H1 (cell line): Measurements from ENCODE around the gene SLC43A2. TPM values are rescaled to one million over a fixed set of nuclear protein-coding genes. Genes with fewer than 3 reads are reported as not detected.

Experiments used
- CTCF ChIA-PET: fragments of 300-600 bp; sonication (Branson Sonifier 250); formaldehyde crosslinking; loops from one replicate; lab custom pipeline; 2021; ENCODE audit not compliant: partially characterized antibody; lab: Charles Lee
- POLR2A ChIA-PET: fragments of 300-600 bp; sonication (Branson Sonifier 250); formaldehyde crosslinking; loops from one replicate; lab custom pipeline; 2021; ENCODE audit warnings: inconsistent platforms; ENCODE audit not compliant: partially characterized antibody; lab: Charles Lee
- DNase-seq, 2 experiments: peaks; one replicate each; pipeline versions ENCODE4 v3.0.0 to v3.0.0-alpha.2; 2010 to 2022; ENCODE audit warnings: low spot score in 2 of 2, low read depth in 1 of 2, mixed read lengths in 1 of 2
- FAIRE-seq: peaks from 2 replicates; lab custom pipeline; 2011; peaks lifted over from hg19 to GRCh38; lab: Jason Lieb, UNC
- H2AFZ ChIP-seq: 2 replicates; pipeline ENCODE4 v1.8.1; 2012; ENCODE audit warnings: low read length, inconsistent platforms
- H2AK5ac ChIP-seq: 2 replicates; pipeline ENCODE4 v1.6.1; 2013; ENCODE audit warnings: low read depth, low read length
- H2BK120ac ChIP-seq: replicated peaks from 2 replicates; pipeline ENCODE3; 2013; ENCODE audit warnings: low read depth, low read length, inconsistent platforms
- H2BK12ac ChIP-seq: 2 replicates; pipeline ENCODE4 v1.6.1; 2013; ENCODE audit warnings: low read depth, low read length
- H2BK15ac ChIP-seq: 2 replicates; pipeline ENCODE4 v1.6.1; 2013; ENCODE audit warnings: low read length
- H2BK20ac ChIP-seq: 2 replicates; pipeline ENCODE4 v1.6.1; 2013; ENCODE audit warnings: low read length
- H2BK5ac ChIP-seq: 2 replicates; pipeline ENCODE4 v1.6.1; 2013; ENCODE audit warnings: low read depth, low read length
- H3K14ac ChIP-seq: 2 replicates; pipeline ENCODE4 v1.6.1; 2013; ENCODE audit warnings: inconsistent platforms; ENCODE audit not compliant: insufficient read length
- H3K18ac ChIP-seq: 2 replicates; pipeline ENCODE4 v1.6.1; 2013; ENCODE audit warnings: low read length; ENCODE audit errors: extremely low read depth
- H3K23ac ChIP-seq: 2 replicates; pipeline ENCODE4 v1.6.1; 2013; ENCODE audit warnings: inconsistent platforms; ENCODE audit not compliant: insufficient read length
- H3K23me2 ChIP-seq: 2 replicates; pipeline ENCODE4 v1.6.1; 2013; ENCODE audit warnings: low read depth, low read length
- H3K27ac ChIP-seq: 2 replicates; pipeline ENCODE4 v1.6.1; 2011; ENCODE audit warnings: low read depth, low read length, inconsistent platforms
- H3K27me3 ChIP-seq, 4 experiments: replicated peaks in 1 of 4; 1 replicate in 1 of 4; 2 replicates in 3 of 4; pipeline versions ENCODE4 v1.6.1 to v1.8.1; 2011 to 2013; ENCODE audit warnings: low read length in 3 of 4, mild to moderate bottlenecking in 3 of 4, inconsistent platforms in 2 of 4, mixed read lengths in 2 of 4, moderate library complexity in 1 of 4; ENCODE audit not compliant: control insufficient read depth in 3 of 4, insufficient read depth in 3 of 4; ENCODE audit errors: extremely low read depth in 1 of 4
- H3K36me3 ChIP-seq, 4 experiments: 2 replicates each; pipeline versions ENCODE4 v1.6.1 to v1.8.1; 2011 to 2013; ENCODE audit warnings: mild to moderate bottlenecking in 4 of 4, low read length in 3 of 4, moderate library complexity in 2 of 4, control low read depth in 1 of 4, inconsistent platforms in 1 of 4; ENCODE audit not compliant: insufficient read depth in 4 of 4, control insufficient read depth in 2 of 4
- H3K4ac ChIP-seq: replicated peaks from 2 replicates; pipeline ENCODE3; 2013; ENCODE audit warnings: low read length, low read depth, mixed read lengths, inconsistent platforms; ENCODE audit not compliant: insufficient read length
- H3K4me1 ChIP-seq, 4 experiments: replicated peaks in 1 of 4; 1 replicate in 1 of 4; 2 replicates in 3 of 4; pipeline versions ENCODE4 v1.6.1 to v1.8.1; 2011 to 2013; ENCODE audit warnings: low read length in 3 of 4, inconsistent platforms in 2 of 4, mixed read lengths in 1 of 4; ENCODE audit not compliant: insufficient read depth in 4 of 4, control insufficient read depth in 3 of 4
- H3K4me2 ChIP-seq, 2 experiments: 2 replicates each; pipeline versions ENCODE4 v1.6.1 to v1.8.1; 2011 to 2013; ENCODE audit warnings: low read depth in 2 of 2, low read length in 2 of 2, control low read depth in 1 of 2, inconsistent platforms in 1 of 2, mild to moderate bottlenecking in 1 of 2; ENCODE audit not compliant: insufficient read depth in 1 of 2
- H3K4me3 ChIP-seq, 4 experiments: fragments of 200-600, 300-600 bp in 1 of 4; sonication (generic), shearing (Covaris generic), sonication (Bioruptor Twin) in 1 of 4; 2 replicates each; pipeline versions ENCODE4 v1.5.1 to v1.8.1; 2011 to 2016; ENCODE audit warnings: low read length in 4 of 4, low read depth in 3 of 4, control low read depth in 2 of 4, inconsistent platforms in 2 of 4, mild to moderate bottlenecking in 2 of 4, mixed read lengths in 1 of 4, moderate library complexity in 1 of 4; ENCODE audit not compliant: insufficient read depth in 2 of 4; ENCODE audit errors: extremely low read depth in 1 of 4
- H3K56ac ChIP-seq: replicated peaks from 2 replicates; pipeline ENCODE3; 2013; ENCODE audit warnings: low read depth, mild to moderate bottlenecking, mixed read lengths, low read length, inconsistent platforms; ENCODE audit not compliant: insufficient read length
- H3K79me1 ChIP-seq: 2 replicates; pipeline ENCODE4 v1.6.1; 2013; ENCODE audit warnings: low read depth, low read length, control low read depth
- H3K79me2 ChIP-seq, 2 experiments: 2 replicates each; pipeline versions ENCODE4 v1.6.1 to v1.8.1; 2012 to 2013; ENCODE audit warnings: low read length in 2 of 2, mild to moderate bottlenecking in 2 of 2, inconsistent platforms in 1 of 2; ENCODE audit not compliant: insufficient read depth in 2 of 2, control insufficient read depth in 1 of 2
- H3K9ac ChIP-seq, 4 experiments: replicated peaks in 1 of 4; 1 replicate in 1 of 4; 2 replicates in 3 of 4; pipeline versions ENCODE4 v1.6.1 to v1.8.1; 2011 to 2013; ENCODE audit warnings: low read depth in 3 of 4, low read length in 3 of 4, control low read depth in 2 of 4, mild to moderate bottlenecking in 2 of 4, moderate library complexity in 2 of 4, inconsistent platforms in 1 of 4; ENCODE audit errors: extremely low read depth in 1 of 4
- H3K9me3 ChIP-seq, 2 experiments: 2 replicates each; pipeline versions ENCODE4 v1.6.1 to v1.8.1; 2012 to 2013; ENCODE audit warnings: mild to moderate bottlenecking in 2 of 2, moderate library complexity in 2 of 2, control low read depth in 1 of 2, inconsistent platforms in 1 of 2, low read depth in 1 of 2, low read length in 1 of 2, mixed read lengths in 1 of 2; ENCODE audit not compliant: insufficient read depth in 2 of 2
- H4K20me1 ChIP-seq, 2 experiments: replicated peaks in 1 of 2; 2 replicates each; pipeline versions ENCODE3 to v1.8.1; 2011 to 2013; ENCODE audit warnings: inconsistent platforms in 2 of 2, low read length in 2 of 2, mild to moderate bottlenecking in 1 of 2; ENCODE audit not compliant: insufficient read depth in 2 of 2, control insufficient read depth in 1 of 2
- H4K5ac ChIP-seq: 2 replicates; pipeline ENCODE4 v1.6.1; 2013; ENCODE audit warnings: low read length, low read depth, mixed read lengths, inconsistent platforms; ENCODE audit not compliant: insufficient read length
- H4K8ac ChIP-seq: 2 replicates; pipeline ENCODE4 v1.8.0; 2013; ENCODE audit warnings: mild to moderate bottlenecking, moderate library complexity, low read length, inconsistent platforms; ENCODE audit not compliant: insufficient read depth; ENCODE audit errors: extremely low read depth
- H4K91ac ChIP-seq: replicated peaks from 2 replicates; pipeline ENCODE3; 2013; ENCODE audit warnings: low read length, mixed read lengths, inconsistent platforms; ENCODE audit not compliant: insufficient read length
- BRCA1 ChIP-seq: IDR thresholded peaks from 2 replicates; pipeline ENCODE4 v1.6.1; 2012; ENCODE audit warnings: low read depth, low read length, improper control_type of control experiment
- CBX8 ChIP-seq: fragments of 300-800, 300-1000 bp; sonication (generic); IDR thresholded peaks from 2 replicates; pipeline ENCODE4 v1.7.1; 2016; ENCODE audit warnings: low read depth, low read length, borderline replicate concordance
- CEBPB ChIP-seq: IDR thresholded peaks from 2 replicates; pipeline ENCODE4 v1.6.1; 2012; ENCODE audit warnings: low read depth, low read length
- JUN ChIP-seq: IDR thresholded peaks from 2 replicates; pipeline ENCODE4 v1.6.1; 2011; ENCODE audit warnings: low read depth, mild to moderate bottlenecking, improper control_type of control experiment, low read length
- NANOG ChIP-seq: IDR thresholded peaks from 2 replicates; pipeline ENCODE4 v1.6.1; 2011; ENCODE audit warnings: low read length, low read depth, mild to moderate bottlenecking, inconsistent platforms; ENCODE audit not compliant: insufficient read depth, poor library complexity, severe bottlenecking
- NRF1 ChIP-seq: IDR thresholded peaks from 2 replicates; pipeline ENCODE4 v1.6.1; 2011; ENCODE audit warnings: mild to moderate bottlenecking, low read depth, low read length, improper control_type of control experiment
- SAP30 ChIP-seq: fragments of 300-600 bp; sonication (generic); IDR thresholded peaks from 2 replicates; pipeline ENCODE4 v1.7.1; 2012; ENCODE audit warnings: low read length, moderate library complexity, mild to moderate bottlenecking, inconsistent platforms; ENCODE audit not compliant: insufficient read depth, insufficient replicate concordance
- SP1 ChIP-seq: IDR thresholded peaks from 2 replicates; pipeline ENCODE4 v1.6.1; 2011; ENCODE audit warnings: low read depth, low read length
- SP2 ChIP-seq: IDR thresholded peaks from 2 replicates; pipeline ENCODE4 v1.6.1; 2012; ENCODE audit warnings: mild to moderate bottlenecking, low read length, inconsistent platforms
- TAF7 ChIP-seq: optimal IDR thresholded peaks from 2 replicates; pipeline ENCODE3; 2011; ENCODE audit warnings: low read depth, mild to moderate bottlenecking, inconsistent platforms, low read length, moderate library complexity, borderline replicate concordance
- YY1 ChIP-seq: IDR thresholded peaks from 2 replicates; pipeline ENCODE4 v1.6.1; 2011; ENCODE audit warnings: low read depth, mild to moderate bottlenecking, low read length
- WGBS, 2 experiments: shearing (Covaris generic) in 1 of 2; methylation state at CpG; one replicate each; pipeline versions ENCODE4 v1.1.6 to v1.1.7; 2013 to 2015; ENCODE audit warnings: low lambda C conversion rate in 2 of 2, mixed read lengths in 2 of 2, inconsistent platforms in 1 of 2, low coverage in 1 of 2, missing lambda C conversion rate in 1 of 2; ENCODE audit not compliant: insufficient replicate concordance in 2 of 2, insufficient coverage in 1 of 2, insufficient read length in 1 of 2; ENCODE audit errors: extremely low coverage in 1 of 2, missing lambda C conversion rate in 1 of 2; 5-methylcytosine and 5-hydroxymethylcytosine counted together
- polyA plus RNA-seq, 7 experiments: library from polyadenylated mRNA; depleted of rRNA in 3 of 7; stranded (reverse) in 5 of 7; unstranded in 2 of 7; fragments of >200 nt in 5 of 7; fragments of 200-250 nt in 2 of 7; gene quantifications; 1 replicate in 5 of 7; 2 replicates in 1 of 7; 4 replicates in 1 of 7; pipeline versions ENCODE4 v1.2.1 to v1.2.3, GENCODE V29; 2011 to 2013; ENCODE audit warnings: missing spikeins in 2 of 7, mixed read lengths in 2 of 7
- total RNA-seq: library from RNA; stranded (reverse); fragmentation: NEBNext Ultra II Directional; extraction: Animal tissue kit (Norgen Biotek cat#: 25700); gene quantifications from 2 replicates; pipeline ENCODE4 v1.2.1, GENCODE V29; 2021
- TF ChIP-seq, protein P1 (sequence below): IDR thresholded peaks from 2 replicates; pipeline ENCODE4 v1.6.1; 2012; ENCODE audit warnings: inconsistent platforms

The SLC43A2 gene
- total and polyA plus RNA-seq, 2 of the 8 experiments (the other 6 are each of a cell fraction or from before 2014, with no cell fraction given), result 6.6 to 10.5 TPM

DNA sequence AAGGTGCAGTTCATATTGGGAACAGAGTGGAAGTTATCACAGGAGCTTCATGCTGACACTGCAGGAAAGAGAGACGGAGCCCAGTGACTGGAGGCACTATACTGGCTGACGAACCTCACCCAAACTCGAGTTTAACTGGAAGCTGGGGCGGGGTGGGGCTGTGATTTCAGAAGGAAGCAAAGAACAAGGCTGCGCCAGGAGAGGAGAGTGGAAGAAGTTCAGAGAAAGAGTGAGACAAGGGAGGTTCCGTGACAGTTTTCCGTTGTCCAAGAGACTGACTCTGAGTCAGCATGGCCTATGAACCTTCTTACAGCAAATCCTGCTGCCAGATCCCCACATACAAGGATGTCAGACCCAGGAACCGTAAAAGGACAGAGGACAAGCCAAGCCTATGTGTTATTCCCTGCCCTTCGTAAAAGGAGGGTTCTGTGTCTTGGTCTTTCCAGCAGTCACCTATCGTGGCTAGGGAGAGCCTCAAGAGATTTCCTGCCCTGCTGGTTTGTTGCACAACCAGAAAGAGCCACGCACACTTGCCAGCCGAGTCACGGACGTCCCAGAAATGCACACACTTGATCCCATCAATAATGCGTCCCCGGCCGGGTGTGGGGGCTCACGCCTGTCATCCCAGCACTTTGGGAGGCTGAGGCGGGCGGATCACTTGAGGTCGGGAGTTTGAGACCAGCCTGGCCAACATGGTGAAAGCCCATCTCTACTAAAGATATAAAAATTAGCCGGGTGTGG is 71.1 kb downstream of the SLC43A2 start:
- CTCF ChIA-PET, result interaction anchor here (0.9 to 1.2 kb wide), 2 partner anchors 9 to 14 kb away, joined by 3 read pairs; no protein-coding TSS in a partner anchor
- Histone ChIP-seq H3K18ac (no peak overlapping the region), H2BK20ac (no peak overlapping the region), H3K27me3 (no peaks in the 10 kb centered on the region), H3K36me3 (peaks cover 0 to 5% (median 2%) of the 10 kb centered on the region in 4 experiments; a peak in 4 of 8 replicates), H3K79me1 (peaks cover 32% of the 10 kb centered on the region), H3K14ac (no peak overlapping the region), H3K79me2 (peaks cover 7 to 55% of the 10 kb centered on the region in 2 experiments; a peak in 3 of 4 replicates), H3K9ac (no peak overlapping the region), H3K23ac (no peak overlapping the region), H2AK5ac (no peak overlapping the region), H3K56ac (no peak overlapping the region), H2BK5ac (no peak overlapping the region; the same call in 1 of the 2 replicates), H2BK12ac (no peak overlapping the region), H4K91ac (no peak overlapping the region), H3K4me3 (no peak overlapping the region), H2BK15ac (no peak overlapping the region), H4K20me1 (peaks cover 20 to 36% of the 10 kb centered on the region in 2 experiments), H3K9me3 (no peaks in the 10 kb centered on the region), H4K5ac (no peak overlapping the region), H2BK120ac (no peak overlapping the region), H2AFZ (no peak overlapping the region), H4K8ac (no peak overlapping the region; the same call in 1 of the 2 replicates), H3K4ac (no peak overlapping the region), H3K27ac (no peak overlapping the region), H3K4me2 (no peak overlapping the region), H3K23me2 (peaks cover 4% of the 10 kb centered on the region; the same call in 1 of the 2 replicates), H3K4me1 (peaks cover 0 to 10% (median 5%) of the 10 kb centered on the region in 4 experiments; a peak in 4 of 7 replicates)
- WGBS, 2 experiments, result 93% methylated on average over 22 of the region's 22 CpGs; no CpG with 5 or more reads in 1 of the 2 experiments
- DNase-seq (no peak), FAIRE-seq (no peak)
- POLR2A ChIA-PET, result no interaction called here
- TF ChIP-seq SP2 (no peak), SAP30 (no peak), YY1 (no peak), NANOG (no peak), NRF1 (no peak), CEBPB (no peak), CBX8 (no peak), SP1 (no peak), TAF7 (no peak), BRCA1 (no peak), JUN (no peak)
- TF ChIP-seq, protein P1, sequence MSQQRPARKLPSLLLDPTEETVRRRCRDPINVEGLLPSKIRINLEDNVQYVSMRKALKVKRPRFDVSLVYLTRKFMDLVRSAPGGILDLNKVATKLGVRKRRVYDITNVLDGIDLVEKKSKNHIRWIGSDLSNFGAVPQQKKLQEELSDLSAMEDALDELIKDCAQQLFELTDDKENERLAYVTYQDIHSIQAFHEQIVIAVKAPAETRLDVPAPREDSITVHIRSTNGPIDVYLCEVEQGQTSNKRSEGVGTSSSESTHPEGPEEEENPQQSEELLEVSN, result no peak
